Measurements from ENCODE around the gene TOR4A.

The TOR4A gene

GRCh38 chr9:137306066-137306849 is 28.7 kb downstream of the TOR4A start:
- DNase-seq (ENCODE audit: low spot score), result no peak

- DNase-seq (ENCODE audit: low spot score), result no peak
Observed at GRCh38 chr9:137306850-137307254, 29.3 kb downstream of the TOR4A start.

- no peak for DNase-seq (ENCODE audit: low spot score)
Observed at GRCh38 chr9:137307255-137308056, 29.9 kb downstream of the TOR4A start.

- DNase-seq (ENCODE audit: low spot score), result no peak
Observed at GRCh38 chr9:137308057-137308619, 30.6 kb downstream of the TOR4A start.

GRCh38 chr9:137309368-137310188 is 32.1 kb downstream of the TOR4A start:
- DNase-seq (ENCODE audit: low spot score), result peak; percentile 5

- DNase-seq (ENCODE audit: low spot score), result peak; percentile 8
Observed at GRCh38 chr9:137310189-137311052, 32.9 kb downstream of the TOR4A start.

GRCh38 chr9:137311171-137311985 is 33.9 kb downstream of the TOR4A start:
- peak; percentile 38 for DNase-seq (ENCODE audit: low spot score)

GRCh38 chr9:137311986-137312851 is 34.7 kb downstream of the TOR4A start:
- DNase-seq (ENCODE audit: low spot score), result peak; percentile 37

- peak; percentile 12 for DNase-seq (ENCODE audit: low spot score)
Observed at GRCh38 chr9:137312852-137313325, 35.4 kb downstream of the TOR4A start.

GRCh38 chr9:137313326-137313936 is 35.9 kb downstream of the TOR4A start:
- DNase-seq (ENCODE audit: low spot score), result peak; percentile 26

GRCh38 chr9:137313956-137314560 is 36.5 kb downstream of the TOR4A start:
- peak; percentile 8 for DNase-seq (ENCODE audit: low spot score)

- peak; percentile 16 for DNase-seq (ENCODE audit: low spot score)
Observed at GRCh38 chr9:137314561-137315560, 37.3 kb downstream of the TOR4A start.

GRCh38 chr9:137315581-137316011 is 38.1 kb downstream of the TOR4A start:
- peak; percentile 33 for DNase-seq (ENCODE audit: low spot score)

GRCh38 chr9:137316012-137316981 is 38.8 kb downstream of the TOR4A start:
- peak; percentile 87 for DNase-seq (ENCODE audit: low spot score)

GRCh38 chr9:137317021-137317717 is 39.6 kb downstream of the TOR4A start:
- peak; percentile 13 for DNase-seq (ENCODE audit: low spot score)
